ENCODE results near the gene FOXC2. TPM values are rescaled to one million over a fixed set of nuclear protein-coding genes. Genes with fewer than 3 reads are reported as not detected.
A peak's percentile ranks its signal among the peaks of the same experiment; 100 is the strongest.

The FOXC2 gene
- total RNA-seq, 4 donors from 2014 or later = 0.40 to 1.5 (median 0.50) TPM

GRCh38 chr16:86531641-86532525 is 34.7 kb upstream of the FOXC2 start:
- Histone ChIP-seq H3K27ac (peak overlapping the region in 3 of 4 donors; percentile 50 to 77 (median 74)), H3K4me1 (peaks cover 0 to 18% (median 0%) of the 10 kb centered on the region in 3 donors), H3K4me3 (peak overlapping the region in 1 of 2 donors; percentile 10), H3K9me3 (no peaks in the 10 kb centered on the region), H3K27me3 (no peaks in the 10 kb centered on the region), H3K36me3 (peaks cover 0 to 39% of the 10 kb centered on the region in 2 donors)
- WGBS, 2 donors (ENCODE audit: low coverage in 1 of 2) = 69 to 95% methylated on average over 2 to 11 of the region's 49 CpGs
- ATAC-seq = no peak
- TF ChIP-seq EP300 (IDR thresholded peaks at IDR 0.05) (no peak), POLR2AphosphoS5 (IDR thresholded peaks at IDR 0.05) (no peak), CTCF (IDR thresholded peaks at IDR 0.05) (no peak), POLR2A (IDR thresholded peaks at IDR 0.05) (no peak)

GRCh38 chr16:86532526-86532815 is 34.2 kb upstream of the FOXC2 start:
- Histone ChIP-seq H3K4me1 (peaks cover 0 to 18% (median 0%) of the 10 kb centered on the region in 3 donors), H3K4me3 (no peak overlapping the region), H3K27ac (no peak overlapping the region), H3K9me3 (no peaks in the 10 kb centered on the region), H3K36me3 (peaks cover 0 to 44% of the 10 kb centered on the region in 2 donors), H3K27me3 (no peaks in the 10 kb centered on the region)
- no peak for ATAC-seq
- no peak for TF ChIP-seq POLR2A (IDR thresholded peaks at IDR 0.05)
- TF ChIP-seq EP300 (IDR thresholded peaks at IDR 0.05) = no peak
- no peak for TF ChIP-seq CTCF (IDR thresholded peaks at IDR 0.05)
- TF ChIP-seq POLR2AphosphoS5 (IDR thresholded peaks at IDR 0.05) = no peak
- WGBS, 2 donors (ENCODE audit: low coverage in 1 of 2) = 100% methylated on average over 3 of the region's 7 CpGs; no CpG with 5 or more reads in 1 of the 2 donors

GRCh38 chr16:86533076-86533475 is 33.6 kb upstream of the FOXC2 start:
- Histone ChIP-seq H3K27ac (no peak overlapping the region), H3K4me1 (peaks cover 0 to 18% (median 0%) of the 10 kb centered on the region in 3 donors), H3K4me3 (no peak overlapping the region), H3K36me3 (peaks cover 0 to 51% of the 10 kb centered on the region in 2 donors), H3K9me3 (no peaks in the 10 kb centered on the region), H3K27me3 (no peaks in the 10 kb centered on the region)
- no peak for ATAC-seq
- WGBS, 2 donors (ENCODE audit: low coverage in 1 of 2) = 98 to 100% methylated on average over 4 to 7 of the region's 8 CpGs
- TF ChIP-seq POLR2A (IDR thresholded peaks at IDR 0.05) = no peak
- TF ChIP-seq EP300 (IDR thresholded peaks at IDR 0.05) = no peak
- TF ChIP-seq POLR2AphosphoS5 (IDR thresholded peaks at IDR 0.05) = no peak
- no peak for TF ChIP-seq CTCF (IDR thresholded peaks at IDR 0.05)

GRCh38 chr16:86533767-86534351 is 32.8 kb upstream of the FOXC2 start:
- 94 to 95% methylated on average over 3 of the region's 8 CpGs for WGBS, 2 donors (ENCODE audit: low coverage in 1 of 2)
- H3K4me1 ChIP-seq = peaks cover 0 to 18% (median 0%) of the 10 kb centered on the region in 3 donors
- no peak overlapping the region for H3K4me3 ChIP-seq
- H3K9me3 ChIP-seq = no peaks in the 10 kb centered on the region
- peaks cover 0 to 58% of the 10 kb centered on the region in 2 donors for H3K36me3 ChIP-seq
- no peak for TF ChIP-seq POLR2A (IDR thresholded peaks at IDR 0.05)
- no peak for TF ChIP-seq CTCF (IDR thresholded peaks at IDR 0.05)
- TF ChIP-seq POLR2AphosphoS5 (IDR thresholded peaks at IDR 0.05) = no peak
- TF ChIP-seq EP300 (IDR thresholded peaks at IDR 0.05) = no peak
- no peaks in the 10 kb centered on the region for H3K27me3 ChIP-seq
- no peak overlapping the region for H3K27ac ChIP-seq
- no peak for ATAC-seq
